Stimulated activated CD8-positive, alpha-beta memory T cell treated with anti-CD3 and anti-CD28 coated beads, Interleukin-4, amount 100 ng/mL, for 4 hours (primary cell): ENCODE measurements around the gene AMIGO1.

ENCODE experiments used
- DNase-seq, 2 donors: peaks; one replicate each; pipeline ENCODE4 v3.0.0-alpha.2; 2020; ENCODE audit warnings: low read depth in 2 of 2, low spot score in 1 of 2

Gene AMIGO1, protein sequence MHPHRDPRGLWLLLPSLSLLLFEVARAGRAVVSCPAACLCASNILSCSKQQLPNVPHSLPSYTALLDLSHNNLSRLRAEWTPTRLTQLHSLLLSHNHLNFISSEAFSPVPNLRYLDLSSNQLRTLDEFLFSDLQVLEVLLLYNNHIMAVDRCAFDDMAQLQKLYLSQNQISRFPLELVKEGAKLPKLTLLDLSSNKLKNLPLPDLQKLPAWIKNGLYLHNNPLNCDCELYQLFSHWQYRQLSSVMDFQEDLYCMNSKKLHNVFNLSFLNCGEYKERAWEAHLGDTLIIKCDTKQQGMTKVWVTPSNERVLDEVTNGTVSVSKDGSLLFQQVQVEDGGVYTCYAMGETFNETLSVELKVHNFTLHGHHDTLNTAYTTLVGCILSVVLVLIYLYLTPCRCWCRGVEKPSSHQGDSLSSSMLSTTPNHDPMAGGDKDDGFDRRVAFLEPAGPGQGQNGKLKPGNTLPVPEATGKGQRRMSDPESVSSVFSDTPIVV

DNA sequence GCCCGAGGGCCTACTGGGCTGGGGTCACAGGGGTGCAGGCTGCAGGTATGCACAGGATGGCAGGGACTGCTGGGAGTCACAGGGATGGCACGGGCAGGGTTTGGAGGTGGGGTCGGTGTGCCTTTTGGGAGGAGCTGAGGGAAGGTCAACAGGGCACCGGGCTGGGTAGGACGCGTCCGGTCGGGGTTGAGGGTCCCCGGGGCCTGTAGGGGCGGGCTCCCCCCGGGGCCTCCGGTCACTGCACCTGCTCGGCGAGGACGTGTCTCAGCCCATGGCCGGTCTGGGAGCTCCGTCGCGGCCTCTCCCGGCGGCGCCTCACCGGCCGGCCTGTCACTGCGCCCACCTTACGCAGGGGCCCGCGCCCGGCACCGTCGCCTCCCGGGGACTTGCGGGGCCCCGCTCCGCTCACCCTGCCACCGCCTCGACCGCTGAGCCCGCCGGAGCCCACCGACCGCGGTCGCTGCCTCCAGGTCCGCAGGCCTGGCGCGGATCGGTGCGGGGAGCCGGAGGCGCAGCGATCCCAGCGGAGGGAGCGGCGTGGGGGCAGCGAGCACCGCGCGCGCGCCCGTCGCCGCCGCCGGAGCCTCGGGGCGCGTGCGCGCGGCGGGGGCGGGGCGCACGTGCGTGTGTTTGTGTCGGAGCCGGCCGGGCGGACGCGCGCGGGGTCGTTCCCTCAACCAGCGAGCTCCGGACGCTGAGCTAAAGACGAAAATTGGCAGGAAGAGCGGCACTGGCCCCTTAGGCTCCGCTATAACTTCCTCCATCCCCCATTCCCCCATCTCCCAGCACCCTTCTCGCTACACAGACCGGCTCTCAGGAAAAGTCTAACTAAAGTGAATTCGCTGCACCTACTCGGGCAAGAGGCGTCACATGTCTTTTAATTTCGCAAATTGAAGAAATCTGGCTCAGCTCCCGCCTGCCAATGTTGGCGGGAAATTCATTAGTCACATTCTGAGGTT lies at the start of gene AMIGO1:
AMIGO1 (minus strand) TSS at position 552 of the 959 bp plus-strand sequence. CDS start 815 bp downstream, outside the sequence.
- DNase-seq = peak in 1 of 2 donors; percentile 37

DNA sequence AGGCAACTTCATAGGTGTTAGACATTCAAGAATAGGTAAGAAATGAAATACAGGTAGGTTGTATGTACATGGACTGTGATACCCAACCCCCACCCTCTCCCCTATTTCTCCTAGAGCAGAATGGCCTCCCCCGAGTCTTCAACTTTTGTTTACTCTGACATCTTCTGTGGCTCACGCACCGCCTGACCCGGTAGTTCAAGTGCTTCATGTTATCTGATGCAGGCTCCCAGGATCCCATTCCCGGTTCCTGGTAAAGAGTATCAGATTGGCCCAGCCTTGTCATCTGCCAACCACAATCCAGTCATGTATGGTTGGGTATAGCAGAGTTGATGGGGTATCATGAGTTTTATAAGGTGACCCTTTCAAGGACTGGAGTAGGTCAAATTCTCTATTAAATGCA lies 48.0 kb upstream of the AMIGO1 start:
- DNase-seq = no peak

DNA sequence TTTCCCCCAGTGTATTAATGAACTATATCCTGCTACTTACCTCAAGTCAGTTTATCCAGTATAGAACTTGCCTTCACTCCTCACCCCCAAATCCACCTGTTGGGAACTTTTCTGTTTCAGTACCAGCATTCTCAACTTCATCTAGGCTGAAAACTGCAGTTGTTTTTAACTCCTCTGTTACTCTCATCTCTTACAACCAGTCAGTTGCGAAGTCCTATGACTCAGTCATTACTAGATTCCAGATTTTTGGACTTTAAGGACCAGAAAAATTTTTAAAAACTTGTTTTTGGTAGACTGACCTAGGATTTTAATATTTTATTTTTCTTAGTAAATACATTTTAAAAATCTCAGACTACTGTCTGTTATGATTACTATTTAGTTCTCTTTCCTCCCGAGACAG lies 47.0 kb upstream of the AMIGO1 start:
- no peak for DNase-seq

GRCh38 chr1:109548321-109549267 lies 39.1 kb upstream of the AMIGO1 start, which contains the start of gene GNAI3:
GNAI3 (plus strand) TSS chr1:109548615; CDS start chr1:109548721, 106 bp downstream.
- peak; percentile 93 to 94 for DNase-seq

GRCh38 chr1:109547463-109548320 lies 38.2 kb upstream of the AMIGO1 start:
- no peak for DNase-seq

DNA sequence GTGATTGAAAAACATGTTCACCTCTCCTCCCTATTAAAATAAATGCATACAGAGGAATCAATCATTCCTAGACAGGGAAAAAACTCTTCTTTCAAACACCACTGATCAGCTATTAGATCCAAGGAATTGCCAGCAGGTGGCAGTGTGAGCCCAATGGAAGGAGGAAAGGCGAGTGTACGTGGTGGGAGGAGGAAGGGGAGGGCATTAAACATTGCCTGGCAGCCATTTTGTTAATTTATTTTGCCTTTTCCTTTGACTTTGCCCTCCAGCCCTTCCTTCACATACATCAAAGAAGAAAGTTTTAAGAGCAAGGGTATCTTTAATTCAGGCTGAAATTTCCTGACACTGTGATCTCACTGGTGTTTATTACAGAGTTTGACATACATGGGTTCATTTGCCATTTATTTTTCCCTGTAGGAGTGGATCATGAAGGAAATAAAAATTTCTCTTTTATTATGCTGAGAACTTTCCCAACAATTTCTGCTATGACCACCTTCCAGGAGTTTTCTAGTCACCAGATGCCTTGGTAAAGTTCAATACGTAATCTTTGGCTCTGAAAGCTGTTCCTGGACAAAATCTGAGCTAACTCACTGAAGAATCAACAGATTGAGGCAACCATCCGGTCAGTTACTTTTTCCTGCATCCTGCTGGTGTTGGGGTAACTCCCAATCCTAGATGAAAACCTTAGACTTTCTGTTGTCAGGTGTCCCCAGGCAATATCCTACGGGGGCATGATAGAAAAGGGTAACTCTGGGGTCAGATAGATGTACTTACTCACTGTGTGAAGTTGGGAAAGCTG lies 37.0 kb upstream of the AMIGO1 start:
- DNase-seq = peak; percentile 70 to 87

DNA sequence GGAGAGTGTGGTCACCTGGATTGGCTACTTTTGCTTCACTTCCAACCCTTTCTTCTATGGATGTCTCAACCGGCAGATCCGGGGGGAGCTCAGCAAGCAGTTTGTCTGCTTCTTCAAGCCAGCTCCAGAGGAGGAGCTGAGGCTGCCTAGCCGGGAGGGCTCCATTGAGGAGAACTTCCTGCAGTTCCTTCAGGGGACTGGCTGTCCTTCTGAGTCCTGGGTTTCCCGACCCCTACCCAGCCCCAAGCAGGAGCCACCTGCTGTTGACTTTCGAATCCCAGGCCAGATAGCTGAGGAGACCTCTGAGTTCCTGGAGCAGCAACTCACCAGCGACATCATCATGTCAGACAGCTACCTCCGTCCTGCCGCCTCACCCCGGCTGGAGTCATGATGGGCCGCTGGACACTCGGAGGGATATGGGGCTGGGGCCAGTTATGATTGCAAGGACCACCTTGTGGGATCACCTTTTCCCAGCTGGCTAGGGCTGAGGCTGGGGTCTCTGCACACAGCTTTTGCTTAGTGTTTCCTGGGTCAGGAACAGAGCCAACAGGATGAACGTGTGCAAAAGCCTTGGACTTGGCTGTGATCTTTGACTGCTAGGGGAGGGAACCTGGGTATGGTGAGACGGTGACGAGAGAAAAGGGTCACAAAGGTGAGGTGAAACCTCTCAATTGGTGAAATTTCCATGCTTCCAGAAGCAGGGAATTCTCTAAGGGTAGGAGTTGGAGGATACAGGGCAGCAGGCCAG lies 34.6 kb upstream of the AMIGO1 start:
- no peak for DNase-seq

- DNase-seq = no peak
Measured at GRCh38 chr1:109543283-109543987, 33.9 kb upstream of the AMIGO1 start.

DNA sequence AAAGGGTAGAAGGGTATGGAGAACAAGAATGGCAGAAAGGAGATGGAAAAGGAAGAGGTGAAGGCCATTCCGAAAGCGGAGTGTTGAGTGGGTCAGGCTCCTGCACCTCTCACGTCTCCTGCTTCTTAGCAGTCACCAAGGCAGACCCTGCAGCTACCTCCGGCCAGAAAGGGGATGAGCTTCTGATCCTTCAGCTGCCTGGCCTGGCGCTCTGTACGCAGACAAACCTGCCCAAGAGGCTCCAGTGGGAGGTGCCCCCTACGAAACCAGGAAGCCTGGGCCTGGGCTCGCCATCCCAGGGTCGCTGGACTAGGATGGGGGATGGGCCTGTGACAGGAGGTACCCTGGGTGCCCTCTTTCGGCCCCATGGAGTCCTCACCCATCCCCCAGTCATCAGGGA lies 33.1 kb upstream of the AMIGO1 start:
- DNase-seq = no peak

DNA sequence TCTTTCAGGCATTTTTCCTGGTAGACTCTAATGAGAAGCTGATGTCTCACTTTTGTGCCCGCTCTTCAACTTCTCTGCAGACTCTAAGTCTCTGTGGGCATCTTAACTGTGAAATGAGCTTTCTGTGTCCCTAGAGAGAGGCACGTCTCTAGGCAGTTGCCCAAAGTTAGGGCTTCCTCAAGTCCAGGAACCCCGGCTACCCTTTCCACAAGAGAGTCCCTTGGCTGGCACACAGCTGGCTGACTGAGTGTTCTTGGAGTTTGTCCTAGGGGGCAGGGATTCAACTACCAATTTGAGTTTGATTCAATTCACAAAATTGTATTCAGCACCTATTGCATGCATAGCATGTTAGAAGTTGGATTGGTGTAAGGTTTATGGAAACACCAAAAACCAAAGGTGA lies 31.6 kb upstream of the AMIGO1 start:
- no peak for DNase-seq

GRCh38 chr1:109539676-109540075 lies 30.1 kb upstream of the AMIGO1 start, which contains the start of gene GPR61:
GPR61 (plus strand) TSS chr1:109539872; CDS start chr1:109543023, 3,151 bp downstream.
- DNase-seq = no peak

- DNase-seq = no peak
Measured at GRCh38 chr1:109538827-109539555, 29.5 kb upstream of the AMIGO1 start.

GRCh38 chr1:109537450-109538178 lies 28.1 kb upstream of the AMIGO1 start:
- no peak for DNase-seq

DNA sequence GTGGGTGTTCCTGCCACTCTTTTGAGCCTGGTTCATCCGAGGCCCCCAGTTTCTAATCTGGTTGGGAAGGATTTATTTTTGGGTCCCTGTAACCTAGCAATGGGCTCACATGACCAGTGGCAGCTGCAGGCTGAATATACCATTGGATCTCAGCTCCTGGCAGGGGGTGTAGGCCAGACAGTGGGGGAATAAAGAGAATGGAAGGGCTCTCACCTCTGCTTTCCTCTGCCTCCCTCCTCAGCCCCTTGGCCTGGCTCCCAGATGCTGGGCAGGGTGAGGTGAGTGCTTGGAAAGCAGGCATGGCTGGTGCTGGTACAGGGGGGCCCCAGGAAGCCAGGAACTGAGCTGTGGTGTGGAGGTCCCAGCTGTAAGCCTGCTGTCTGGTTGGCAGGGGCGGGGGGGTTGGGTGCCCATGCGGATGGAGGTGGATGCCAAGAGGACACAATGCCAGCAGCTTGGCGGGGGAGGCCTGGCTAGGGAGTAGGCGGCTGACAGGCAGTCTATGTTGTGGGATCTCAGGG lies 26.5 kb upstream of the AMIGO1 start:
- no peak for DNase-seq

DNA sequence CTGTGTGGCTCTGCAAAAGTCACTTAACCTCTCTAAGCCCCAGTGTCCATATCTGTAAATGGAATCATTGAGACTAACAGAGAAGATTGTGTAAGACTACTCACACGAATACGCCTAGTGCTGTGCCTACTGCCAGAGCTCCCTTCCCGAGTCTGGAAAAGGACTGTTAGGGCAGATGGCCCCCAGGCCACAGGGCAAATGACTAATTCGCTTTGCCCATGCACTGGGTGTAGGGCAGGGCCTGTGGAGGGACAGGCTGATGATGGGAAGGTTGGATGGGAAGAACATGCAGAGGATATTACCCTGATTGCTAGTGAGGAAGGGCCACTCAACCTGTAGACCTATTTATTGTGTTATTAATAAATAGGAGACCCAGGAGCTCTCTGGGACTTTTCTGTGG lies 26.0 kb upstream of the AMIGO1 start:
- DNase-seq = no peak
